HepG2 (cell line): Measurements from ENCODE around the gene BAZ1A. TPM values are rescaled to one million over a fixed set of nuclear protein-coding genes. Genes with fewer than 3 reads are reported as not detected.
A peak's percentile ranks its signal among the peaks of the same experiment; 100 is the strongest.

Source experiments
- ATF3 ChIP-seq: sonication (generic); formaldehyde crosslinking; IDR thresholded peaks from 2 replicates; pipeline ENCODE4 v1.4.0; 2020; ENCODE audit warnings: missing genetic modification reagents
- ATF7-NPFF ChIP-seq: sonication (generic); formaldehyde crosslinking; IDR thresholded peaks from 2 replicates; pipeline ENCODE4 v1.8.1; 2023; ENCODE audit warnings: mild to moderate bottlenecking, low read depth, missing genetic modification reagents, moderate library complexity
- BRCA1 ChIP-seq: sonication (generic); formaldehyde crosslinking; IDR thresholded peaks from 2 replicates; pipeline ENCODE4 v1.4.0; 2020; ENCODE audit warnings: missing genetic modification reagents
- CREB1 ChIP-seq, 2 experiments: fragments of 450-650 bp in 1 of 2; IDR thresholded peaks; 2 replicates each; pipeline ENCODE4 v1.6.1; 2016 to 2017; ENCODE audit warnings: control low read depth in 1 of 2, mild to moderate bottlenecking in 1 of 2, missing compliant biosample characterization in 1 of 2, missing genetic modification characterization in 1 of 2
- KDM5B ChIP-seq: sonication (generic); formaldehyde crosslinking; IDR thresholded peaks from 2 replicates; pipeline ENCODE4 v1.4.0; 2020; ENCODE audit warnings: missing genetic modification reagents, mild to moderate bottlenecking, borderline replicate concordance
- MTF1 ChIP-seq: sonication (generic); formaldehyde crosslinking; IDR thresholded peaks from 2 replicates; pipeline ENCODE4 v1.5.0; 2020; ENCODE audit warnings: missing genetic modification reagents
- RAD51 ChIP-seq: fragments of 450-650 bp; IDR thresholded peaks from 2 replicates; pipeline ENCODE4 v1.6.1; 2016; ENCODE audit warnings: borderline replicate concordance
- SMAD9 ChIP-seq: sonication (generic); formaldehyde crosslinking; IDR thresholded peaks from 2 replicates; pipeline ENCODE4 v1.5.1; 2020; ENCODE audit warnings: mild to moderate bottlenecking, missing genetic modification reagents
- SOX6 ChIP-seq, 2 experiments: fragments of 450-650 bp in 1 of 2; sonication (generic) in 1 of 2; formaldehyde crosslinking in 1 of 2; IDR thresholded peaks; 2 replicates each; pipeline versions ENCODE4 v1.4.0 to v1.6.1; 2017 to 2020; ENCODE audit warnings: antibody characterized with exemption in 1 of 2, mild to moderate bottlenecking in 1 of 2, missing genetic modification reagents in 1 of 2
- SRSF4 ChIP-seq: fragments of 200-400 bp; formaldehyde crosslinking; IDR thresholded peaks from one replicate; pipeline ENCODE4 v1.6.1; 2018; ENCODE audit warnings: mild to moderate bottlenecking, low read depth, low read length, moderate library complexity; ENCODE audit not compliant: poor library complexity, severe bottlenecking
- TBL1XR1 ChIP-seq: fragments of 150-350 bp; IDR thresholded peaks from 2 replicates; pipeline ENCODE4 v1.6.1; 2014; ENCODE audit warnings: borderline replicate concordance, low read length; ENCODE audit not compliant: partially characterized antibody
- TEF ChIP-seq: sonication (generic); formaldehyde crosslinking; IDR thresholded peaks from 2 replicates; pipeline ENCODE4 v1.5.0; 2020; ENCODE audit warnings: missing genetic modification reagents
- ZNF253 ChIP-seq: sonication (generic); formaldehyde crosslinking; IDR thresholded peaks from 2 replicates; pipeline ENCODE4 v1.8.0; 2022; ENCODE audit warnings: mild to moderate bottlenecking, missing genetic modification reagents, borderline replicate concordance
- ZNF276 ChIP-seq: sonication (generic); formaldehyde crosslinking; IDR thresholded peaks from 2 replicates; pipeline ENCODE4 v1.4.0; 2020; ENCODE audit warnings: mild to moderate bottlenecking, low read depth, missing genetic modification reagents
- ZNF446 ChIP-seq: sonication (generic); formaldehyde crosslinking; IDR thresholded peaks from 2 replicates; pipeline ENCODE4 v1.5.0; 2020; ENCODE audit warnings: mild to moderate bottlenecking, missing genetic modification reagents
- ZNF496 ChIP-seq: sonication (generic); formaldehyde crosslinking; IDR thresholded peaks from 2 replicates; pipeline ENCODE4 v1.8.1; 2023; ENCODE audit warnings: mild to moderate bottlenecking, moderate library complexity, missing genetic modification reagents; ENCODE audit not compliant: insufficient replicate concordance
- ZNF710 ChIP-seq: sonication (generic); formaldehyde crosslinking; IDR thresholded peaks from 2 replicates; pipeline ENCODE4 v1.5.0; 2020; ENCODE audit warnings: mild to moderate bottlenecking, missing genetic modification reagents, borderline replicate concordance
- ZNF749 ChIP-seq: sonication (generic); formaldehyde crosslinking; IDR thresholded peaks from 2 replicates; pipeline ENCODE4 v1.8.0; 2022; ENCODE audit warnings: mild to moderate bottlenecking, missing genetic modification reagents, moderate library complexity, borderline replicate concordance
- polyA plus RNA-seq, 8 experiments: library from polyadenylated mRNA; depleted of rRNA in 3 of 8; stranded (reverse) in 7 of 8; unstranded in 1 of 8; fragments of >200 nt; fragmentation: Illumina TruSeq in 4 of 8; extraction: Trizol in 4 of 8; gene quantifications; 2 replicates each; pipeline versions ENCODE4 v1.2.1 to v1.2.3, GENCODE V29; 2011 to 2016; ENCODE audit warnings: low read depth in 4 of 8, missing spikeins in 1 of 8, mixed read lengths in 1 of 8; ENCODE audit not compliant: insufficient read depth in 1 of 8
- total RNA-seq, 5 experiments: library from RNA; depleted of rRNA; stranded (reverse); fragments of >200 nt; fragmentation: Illumina TruSeq; extraction: Trizol; gene quantifications; 2 replicates each; pipeline ENCODE4 v1.2.3, GENCODE V29; 2016; ENCODE audit warnings: low read depth in 1 of 5
- TF ChIP-seq, protein P1 (sequence below): sonication (generic); formaldehyde crosslinking; IDR thresholded peaks from 2 replicates; pipeline ENCODE4 v1.9.0; 2021; ENCODE audit warnings: missing genetic modification reagents, borderline replicate concordance

The BAZ1A gene
- total and polyA plus RNA-seq, 2 of the 13 experiments (the other 11 are each of a cell fraction or from before 2014, with no cell fraction given), result 20.9 to 56.8 TPM

DNA sequence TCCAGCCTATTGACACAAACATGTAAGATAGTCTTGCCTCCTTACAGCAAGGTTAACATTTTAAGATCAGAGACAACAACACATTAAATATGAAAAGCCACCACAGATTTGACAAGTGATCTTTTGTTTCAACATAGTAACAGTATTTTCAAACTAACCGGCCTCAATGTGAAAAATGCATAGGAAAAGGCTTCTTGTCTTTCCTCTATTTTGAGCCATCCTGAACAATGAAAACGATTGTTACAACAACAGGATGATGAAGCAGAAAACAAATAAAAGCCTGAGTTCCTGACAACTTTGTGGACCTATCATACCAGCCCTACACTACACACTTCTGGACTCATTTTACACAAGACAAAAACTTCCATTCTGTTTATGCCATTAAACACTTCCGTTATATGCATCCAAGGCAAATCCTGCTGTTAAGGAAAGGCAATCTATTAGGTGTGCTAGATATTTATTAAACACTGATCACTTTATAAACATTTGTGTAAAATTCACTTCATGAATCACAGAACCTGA, 37.3 kb downstream of the BAZ1A start (continued):
- TF ChIP-seq, protein P1, sequence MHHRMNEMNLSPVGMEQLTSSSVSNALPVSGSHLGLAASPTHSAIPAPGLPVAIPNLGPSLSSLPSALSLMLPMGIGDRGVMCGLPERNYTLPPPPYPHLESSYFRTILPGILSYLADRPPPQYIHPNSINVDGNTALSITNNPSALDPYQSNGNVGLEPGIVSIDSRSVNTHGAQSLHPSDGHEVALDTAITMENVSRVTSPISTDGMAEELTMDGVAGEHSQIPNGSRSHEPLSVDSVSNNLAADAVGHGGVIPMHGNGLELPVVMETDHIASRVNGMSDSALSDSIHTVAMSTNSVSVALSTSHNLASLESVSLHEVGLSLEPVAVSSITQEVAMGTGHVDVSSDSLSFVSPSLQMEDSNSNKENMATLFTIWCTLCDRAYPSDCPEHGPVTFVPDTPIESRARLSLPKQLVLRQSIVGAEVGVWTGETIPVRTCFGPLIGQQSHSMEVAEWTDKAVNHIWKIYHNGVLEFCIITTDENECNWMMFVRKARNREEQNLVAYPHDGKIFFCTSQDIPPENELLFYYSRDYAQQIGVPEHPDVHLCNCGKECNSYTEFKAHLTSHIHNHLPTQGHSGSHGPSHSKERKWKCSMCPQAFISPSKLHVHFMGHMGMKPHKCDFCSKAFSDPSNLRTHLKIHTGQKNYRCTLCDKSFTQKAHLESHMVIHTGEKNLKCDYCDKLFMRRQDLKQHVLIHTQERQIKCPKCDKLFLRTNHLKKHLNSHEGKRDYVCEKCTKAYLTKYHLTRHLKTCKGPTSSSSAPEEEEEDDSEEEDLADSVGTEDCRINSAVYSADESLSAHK (CRISPR knock-in tag), result no peak
- no peak for TF ChIP-seq RAD51
- TF ChIP-seq BRCA1 (CRISPR knock-in tag), result 0 out of 2 replicates have a peak, but pooled peaks have one; percentile 41
- TF ChIP-seq CREB1 (IDR thresholded peaks at IDR 0.05), result no peak; the same call in 1 of the 2 replicates
- TF ChIP-seq CREB1 (CRISPR knock-in tag; IDR thresholded peaks at IDR 0.05), result peak; percentile 54; the same call in 1 of the 2 replicates
- no peak for TF ChIP-seq SRSF4
- TF ChIP-seq ZNF253 (CRISPR knock-in tag), result no peak
- TF ChIP-seq SOX6 (IDR thresholded peaks at IDR 0.05), result no peak
- TF ChIP-seq SOX6 (CRISPR knock-in tag; IDR thresholded peaks at IDR 0.05), result peak; percentile 97
- TF ChIP-seq ZNF710 (CRISPR knock-in tag), result peak; percentile 77
- TF ChIP-seq TBL1XR1, result no peak
- no peak for TF ChIP-seq SMAD9 (CRISPR knock-in tag)
- no peak for TF ChIP-seq ZNF276 (CRISPR knock-in tag)
- TF ChIP-seq ZNF446, result no peak
- TF ChIP-seq ZNF749 (CRISPR knock-in tag), result no peak
- no peak for TF ChIP-seq MTF1
- no peak for TF ChIP-seq ATF3 (CRISPR knock-in tag)
- TF ChIP-seq KDM5B, result no peak
- no peak for TF ChIP-seq TEF (CRISPR knock-in tag)
- no peak for TF ChIP-seq ATF7-NPFF
- TF ChIP-seq ZNF496, result no peak
